Central memory CD8-positive, alpha-beta T cell (primary cell): Measurements from ENCODE around the gene HPCAL4.

Experiments
- ATAC-seq: fragments of 150-1000 bp; cut with Tn5 transposase; replicated peaks from 2 replicates; pipeline ENCODE4 v1.10.0; 2022; ENCODE audit warnings: mild to moderate bottlenecking, moderate FRiP score, moderate number of reproducible peaks; ENCODE audit not compliant: poor library complexity, severe bottlenecking; ENCODE audit errors: extremely low read depth
- DNase-seq, 2 donors: peaks; one replicate each; pipeline ENCODE4 v3.0.0; 2021; ENCODE audit warnings: low spot score in 2 of 2
- H3K27ac Mint-ChIP-seq: one replicate; pipeline ENCODE4 v1.8.0; 2022; ENCODE audit warnings: low read depth, mild to moderate bottlenecking, moderate library complexity, mixed read lengths
- H3K27me3 Mint-ChIP-seq: one replicate; pipeline ENCODE4 v1.8.0; 2022; ENCODE audit warnings: mixed read lengths
- H3K36me3 Mint-ChIP-seq: one replicate; pipeline ENCODE4 v1.8.0; 2022; ENCODE audit warnings: mild to moderate bottlenecking, moderate library complexity, mixed read lengths; ENCODE audit not compliant: insufficient read depth
- H3K4me1 Mint-ChIP-seq: one replicate; pipeline ENCODE4 v1.8.0; 2022; ENCODE audit warnings: mixed read lengths
- H3K4me3 Mint-ChIP-seq: one replicate; pipeline ENCODE4 v1.8.0; 2022; ENCODE audit warnings: mild to moderate bottlenecking, moderate library complexity, mixed read lengths
- H3K9me3 Mint-ChIP-seq: one replicate; pipeline ENCODE4 v1.8.0; 2022; ENCODE audit warnings: mixed read lengths

Gene HPCAL4

DNA sequence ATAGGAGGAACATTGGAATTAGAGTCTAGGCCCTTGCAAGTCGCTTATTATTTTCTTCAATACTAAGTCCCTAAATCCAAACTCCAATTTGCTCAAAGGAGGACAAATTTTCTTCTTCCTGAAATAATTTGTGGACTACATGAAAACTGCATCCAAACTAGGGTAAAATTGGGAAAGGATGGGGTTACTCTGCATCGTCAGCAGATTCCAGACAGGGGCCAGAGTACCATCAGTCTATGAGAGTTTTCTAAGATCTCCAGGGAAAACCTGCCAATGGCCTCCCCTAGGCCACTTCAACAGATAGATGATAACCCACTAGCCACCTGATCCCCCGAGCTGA lies 52.3 kb downstream of the HPCAL4 start:
- ATAC-seq (no peak), DNase-seq (no peak)
- H3K9me3 Mint-ChIP-seq, result no peaks in the 10 kb centered on the region
- peaks cover 42% of the 10 kb centered on the region for H3K27me3 Mint-ChIP-seq
- H3K36me3 Mint-ChIP-seq, result no peaks in the 10 kb centered on the region
- H3K4me1 Mint-ChIP-seq, result no peaks in the 10 kb centered on the region
- H3K4me3 Mint-ChIP-seq, result peak overlapping the region; percentile 31
- H3K27ac Mint-ChIP-seq, result no peak overlapping the region

DNA sequence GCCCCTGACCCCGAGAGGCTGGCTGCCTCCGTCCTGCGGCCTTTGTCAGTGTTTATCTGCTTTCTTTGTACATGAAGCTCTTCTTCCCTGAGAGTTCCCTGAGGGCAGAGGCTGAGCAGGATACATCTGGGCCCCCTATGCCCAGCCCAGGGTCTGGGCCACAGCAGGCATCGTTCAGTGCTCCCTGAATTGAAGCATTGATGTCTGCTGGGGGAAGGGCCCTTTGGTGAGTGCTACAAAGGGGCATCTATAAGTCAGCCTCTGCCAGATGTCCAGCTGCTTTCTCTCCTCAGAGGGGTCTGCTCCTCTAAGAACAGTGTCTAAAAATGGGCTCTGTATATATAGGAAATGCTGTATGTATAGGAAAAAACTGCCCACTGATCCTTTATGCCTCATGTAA lies 53.9 kb downstream of the HPCAL4 start:
- no peak overlapping the region for H3K27ac Mint-ChIP-seq
- no peaks in the 10 kb centered on the region for H3K4me1 Mint-ChIP-seq
- H3K4me3 Mint-ChIP-seq, result no peak overlapping the region
- DNase-seq (no peak), ATAC-seq (no peak)
- H3K36me3 Mint-ChIP-seq, result no peaks in the 10 kb centered on the region
- peaks cover 45% of the 10 kb centered on the region for H3K27me3 Mint-ChIP-seq
- no peaks in the 10 kb centered on the region for H3K9me3 Mint-ChIP-seq

- Mint-ChIP-seq H3K36me3 (no peaks in the 10 kb centered on the region), H3K27ac (no peak overlapping the region), H3K9me3 (no peaks in the 10 kb centered on the region), H3K4me1 (no peaks in the 10 kb centered on the region), H3K27me3 (peaks cover 45% of the 10 kb centered on the region), H3K4me3 (no peak overlapping the region)
- ATAC-seq (no peak), DNase-seq (no peak)
Observed at GRCh38 chr1:39635871-39636210, 55.4 kb downstream of the HPCAL4 start.

GRCh38 chr1:39635205-39635870 lies 55.9 kb downstream of the HPCAL4 start:
- ATAC-seq, result no peak

DNA sequence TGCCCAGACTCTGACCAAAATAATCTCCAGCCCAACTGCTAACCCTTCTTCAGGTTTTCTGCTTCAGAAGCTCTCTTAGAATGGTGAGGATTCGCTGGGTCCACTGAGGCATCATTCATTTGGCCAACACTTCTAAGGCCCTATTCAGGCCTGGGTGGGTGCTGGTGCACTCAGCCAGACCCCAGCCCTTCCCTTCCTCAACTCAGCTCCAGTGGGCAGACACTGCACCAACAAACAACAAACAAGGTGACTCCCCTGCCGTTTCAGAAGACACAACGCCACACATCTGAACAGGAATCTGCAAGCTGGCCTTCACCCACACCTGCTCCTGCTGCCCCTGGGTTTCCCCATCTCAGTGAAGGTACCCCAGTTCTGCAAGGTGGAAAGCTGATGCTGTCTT lies 57.8 kb downstream of the HPCAL4 start:
- H3K4me3 Mint-ChIP-seq, result no peak overlapping the region
- no peaks in the 10 kb centered on the region for H3K9me3 Mint-ChIP-seq
- H3K36me3 Mint-ChIP-seq, result no peaks in the 10 kb centered on the region
- H3K27ac Mint-ChIP-seq, result no peak overlapping the region
- H3K27me3 Mint-ChIP-seq, result peaks cover 45% of the 10 kb centered on the region
- DNase-seq (no peak), ATAC-seq (no peak)
- no peaks in the 10 kb centered on the region for H3K4me1 Mint-ChIP-seq

More at GRCh38 chr1:39635205-39635870, 55.9 kb downstream of the HPCAL4 start:
- Mint-ChIP-seq H3K4me1 (no peaks in the 10 kb centered on the region), H3K27ac (no peak overlapping the region), H3K36me3 (no peaks in the 10 kb centered on the region), H3K9me3 (no peaks in the 10 kb centered on the region), H3K27me3 (peaks cover 45% of the 10 kb centered on the region), H3K4me3 (no peak overlapping the region)
- DNase-seq, result no peak

DNA sequence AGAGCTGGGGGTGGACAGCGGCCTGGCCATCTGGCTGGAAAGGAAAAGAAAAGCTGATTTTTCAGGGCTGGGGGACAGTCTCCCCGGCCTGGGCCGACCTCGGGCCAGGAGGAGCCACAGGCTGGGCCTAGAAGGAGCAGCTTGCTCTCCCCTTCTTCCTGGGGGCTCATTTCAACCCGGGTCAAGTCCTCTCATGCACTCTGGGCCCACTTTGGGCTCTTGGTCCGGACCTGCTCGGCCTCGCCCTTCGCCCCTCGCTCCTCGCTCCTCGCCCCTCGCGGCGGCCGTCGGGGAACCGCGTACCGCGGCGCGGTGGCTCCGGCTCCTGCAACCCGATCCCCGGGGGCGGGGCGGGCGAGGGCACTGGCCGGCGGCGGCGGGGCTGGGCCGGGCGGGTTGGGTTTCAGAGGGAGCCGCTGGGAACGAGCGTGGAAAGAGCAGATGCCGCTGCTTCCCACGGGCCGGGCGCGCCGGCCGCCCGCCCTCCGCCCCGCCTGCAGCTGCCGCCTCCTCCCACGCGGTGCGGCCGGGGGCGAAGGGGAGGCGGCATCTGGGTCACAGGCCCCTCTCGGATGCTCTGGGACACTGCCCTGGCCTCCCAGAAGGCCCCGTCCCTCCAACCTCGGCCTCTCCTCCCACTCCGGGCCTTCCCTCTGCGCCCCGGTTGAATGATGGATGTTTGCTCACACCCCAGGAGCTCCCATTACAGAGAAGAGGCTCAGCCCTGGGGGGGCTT lies 58.4 kb downstream of the HPCAL4 start:
- Mint-ChIP-seq H3K27me3 (peaks cover 42% of the 10 kb centered on the region), H3K27ac (no peak overlapping the region), H3K4me3 (no peak overlapping the region), H3K4me1 (no peaks in the 10 kb centered on the region), H3K36me3 (no peaks in the 10 kb centered on the region), H3K9me3 (no peaks in the 10 kb centered on the region)
- DNase-seq (no peak), ATAC-seq (no peak)

GRCh38 chr1:39632323-39632681 lies 58.9 kb downstream of the HPCAL4 start:
- no peaks in the 10 kb centered on the region for H3K9me3 Mint-ChIP-seq
- DNase-seq (no peak), ATAC-seq (no peak)
- no peak overlapping the region for H3K4me3 Mint-ChIP-seq
- no peaks in the 10 kb centered on the region for H3K4me1 Mint-ChIP-seq
- H3K27ac Mint-ChIP-seq, result no peak overlapping the region
- peaks cover 36% of the 10 kb centered on the region for H3K27me3 Mint-ChIP-seq
- no peaks in the 10 kb centered on the region for H3K36me3 Mint-ChIP-seq

GRCh38 chr1:39631361-39632322 lies 59.6 kb downstream of the HPCAL4 start:
- H3K4me3 Mint-ChIP-seq, result no peak overlapping the region
- H3K4me1 Mint-ChIP-seq, result no peaks in the 10 kb centered on the region
- no peaks in the 10 kb centered on the region for H3K9me3 Mint-ChIP-seq
- ATAC-seq (no peak), DNase-seq (no peak)
- H3K36me3 Mint-ChIP-seq, result no peaks in the 10 kb centered on the region
- no peak overlapping the region for H3K27ac Mint-ChIP-seq
- peaks cover 30% of the 10 kb centered on the region for H3K27me3 Mint-ChIP-seq

- no peaks in the 10 kb centered on the region for H3K4me1 Mint-ChIP-seq
- H3K27me3 Mint-ChIP-seq, result peaks cover 13% of the 10 kb centered on the region
- no peak for DNase-seq
- H3K4me3 Mint-ChIP-seq, result no peak overlapping the region
- no peak for ATAC-seq
- no peaks in the 10 kb centered on the region for H3K9me3 Mint-ChIP-seq
- no peaks in the 10 kb centered on the region for H3K36me3 Mint-ChIP-seq
- H3K27ac Mint-ChIP-seq, result no peak overlapping the region
Observed at GRCh38 chr1:39628807-39629350, 62.4 kb downstream of the HPCAL4 start.
